Esophagus muscularis mucosa (tissue), 4 donors: ENCODE results near the gene MDFIC2.

Experiments used
- CTCF ChIP-seq, 3 experiments: fragments of 200-600 bp in 2 of 3; fragments of 450-650 bp in 1 of 3; sonication (generic) in 2 of 3; IDR thresholded peaks; one replicate each; pipeline ENCODE4 v1.5.1; 2017 to 2019; ENCODE audit warnings: antibody characterized with exemption in 3 of 3, mild to moderate bottlenecking in 2 of 3, moderate library complexity in 1 of 3
- EP300 ChIP-seq: sonication (generic); formaldehyde crosslinking; IDR thresholded peaks from one replicate; pipeline ENCODE4 v1.6.1; 2017; ENCODE audit warnings: antibody characterized with exemption
- POLR2A ChIP-seq: fragments of 450-650 bp; IDR thresholded peaks from one replicate; pipeline ENCODE4 v1.6.1; 2017; ENCODE audit warnings: antibody characterized with exemption, moderate library complexity, mild to moderate bottlenecking, low read depth

DNA sequence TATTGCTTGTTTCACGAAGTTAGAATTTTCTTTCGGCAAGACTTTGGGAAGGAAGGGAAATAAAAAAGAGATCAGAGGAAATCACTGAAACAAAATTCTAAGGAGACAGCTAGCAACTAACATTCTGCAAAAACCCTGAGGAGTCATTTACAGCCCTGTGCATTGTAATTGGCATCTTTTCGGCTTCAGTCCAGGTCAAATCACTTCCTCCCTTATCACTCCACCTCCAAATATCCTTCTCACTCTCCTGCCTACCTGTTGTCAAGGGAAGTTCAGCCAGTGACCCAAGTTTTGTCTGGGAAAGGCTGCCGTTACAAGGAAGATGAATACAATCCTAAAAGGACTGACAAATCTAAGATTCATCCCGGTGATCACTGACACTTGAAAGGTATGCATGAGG is 39.6 kb downstream of the MDFIC2 start:
- TF ChIP-seq CTCF (IDR thresholded peaks at IDR 0.05) (no peak), POLR2A (no peak), EP300 (no peak)
